ENCODE data around the gene ISYNA1. TPM values are rescaled to one million over a fixed set of nuclear protein-coding genes. Genes with fewer than 3 reads are reported as not detected.

ISYNA1 gene
- total and polyA plus RNA-seq, 10 of the 15 experiments (the other 5 are each of a cell fraction or from before 2014, with no cell fraction given) = 1.9 to 37.0 (median 9.1) TPM

DNA sequence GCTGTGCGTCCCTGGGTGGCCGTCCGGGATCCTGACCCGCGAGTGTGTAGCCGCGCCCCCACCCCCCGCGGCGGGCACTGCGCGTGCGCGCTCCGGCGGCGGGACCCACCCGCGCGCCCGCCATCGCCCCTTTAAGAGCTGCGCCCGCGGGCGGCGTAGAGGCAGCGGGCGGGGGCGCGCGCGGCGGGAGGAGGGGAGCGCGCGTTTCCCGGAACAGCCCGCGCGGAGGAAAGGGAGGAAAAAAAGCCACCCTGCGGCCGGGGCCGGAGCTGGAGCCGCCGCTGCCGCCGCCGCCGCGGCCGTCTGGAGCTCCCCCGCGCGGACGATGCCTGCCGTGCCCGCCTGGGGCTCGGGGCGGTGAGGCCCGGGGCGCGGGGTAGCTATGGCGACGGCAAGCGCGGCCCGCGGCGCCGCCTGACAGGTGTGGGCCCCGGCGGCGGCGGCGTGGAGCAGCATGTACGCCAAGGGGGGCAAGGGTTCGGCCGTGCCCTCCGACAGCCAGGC is 18.7 kb downstream of the ISYNA1 start, which contains the start of gene SSBP4 (continued):
- TF ChIP-seq, protein P1, sequence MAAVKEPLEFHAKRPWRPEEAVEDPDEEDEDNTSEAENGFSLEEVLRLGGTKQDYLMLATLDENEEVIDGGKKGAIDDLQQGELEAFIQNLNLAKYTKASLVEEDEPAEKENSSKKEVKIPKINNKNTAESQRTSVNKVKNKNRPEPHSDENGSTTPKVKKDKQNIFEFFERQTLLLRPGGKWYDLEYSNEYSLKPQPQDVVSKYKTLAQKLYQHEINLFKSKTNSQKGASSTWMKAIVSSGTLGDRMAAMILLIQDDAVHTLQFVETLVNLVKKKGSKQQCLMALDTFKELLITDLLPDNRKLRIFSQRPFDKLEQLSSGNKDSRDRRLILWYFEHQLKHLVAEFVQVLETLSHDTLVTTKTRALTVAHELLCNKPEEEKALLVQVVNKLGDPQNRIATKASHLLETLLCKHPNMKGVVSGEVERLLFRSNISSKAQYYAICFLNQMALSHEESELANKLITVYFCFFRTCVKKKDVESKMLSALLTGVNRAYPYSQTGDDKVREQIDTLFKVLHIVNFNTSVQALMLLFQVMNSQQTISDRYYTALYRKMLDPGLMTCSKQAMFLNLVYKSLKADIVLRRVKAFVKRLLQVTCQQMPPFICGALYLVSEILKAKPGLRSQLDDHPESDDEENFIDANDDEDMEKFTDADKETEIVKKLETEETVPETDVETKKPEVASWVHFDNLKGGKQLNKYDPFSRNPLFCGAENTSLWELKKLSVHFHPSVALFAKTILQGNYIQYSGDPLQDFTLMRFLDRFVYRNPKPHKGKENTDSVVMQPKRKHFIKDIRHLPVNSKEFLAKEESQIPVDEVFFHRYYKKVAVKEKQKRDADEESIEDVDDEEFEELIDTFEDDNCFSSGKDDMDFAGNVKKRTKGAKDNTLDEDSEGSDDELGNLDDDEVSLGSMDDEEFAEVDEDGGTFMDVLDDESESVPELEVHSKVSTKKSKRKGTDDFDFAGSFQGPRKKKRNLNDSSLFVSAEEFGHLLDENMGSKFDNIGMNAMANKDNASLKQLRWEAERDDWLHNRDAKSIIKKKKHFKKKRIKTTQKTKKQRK (IDR thresholded peaks at IDR 0.05; ENCODE audit: low read depth, low read length) = no peak
- TF ChIP-seq, protein P2, sequence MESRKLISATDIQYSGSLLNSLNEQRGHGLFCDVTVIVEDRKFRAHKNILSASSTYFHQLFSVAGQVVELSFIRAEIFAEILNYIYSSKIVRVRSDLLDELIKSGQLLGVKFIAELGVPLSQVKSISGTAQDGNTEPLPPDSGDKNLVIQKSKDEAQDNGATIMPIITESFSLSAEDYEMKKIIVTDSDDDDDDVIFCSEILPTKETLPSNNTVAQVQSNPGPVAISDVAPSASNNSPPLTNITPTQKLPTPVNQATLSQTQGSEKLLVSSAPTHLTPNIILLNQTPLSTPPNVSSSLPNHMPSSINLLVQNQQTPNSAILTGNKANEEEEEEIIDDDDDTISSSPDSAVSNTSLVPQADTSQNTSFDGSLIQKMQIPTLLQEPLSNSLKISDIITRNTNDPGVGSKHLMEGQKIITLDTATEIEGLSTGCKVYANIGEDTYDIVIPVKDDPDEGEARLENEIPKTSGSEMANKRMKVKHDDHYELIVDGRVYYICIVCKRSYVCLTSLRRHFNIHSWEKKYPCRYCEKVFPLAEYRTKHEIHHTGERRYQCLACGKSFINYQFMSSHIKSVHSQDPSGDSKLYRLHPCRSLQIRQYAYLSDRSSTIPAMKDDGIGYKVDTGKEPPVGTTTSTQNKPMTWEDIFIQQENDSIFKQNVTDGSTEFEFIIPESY (IDR thresholded peaks at IDR 0.05) = no peak
- TF ChIP-seq HDAC2 (IDR thresholded peaks at IDR 0.05) (no peak), RBBP5 (conservative IDR thresholded peaks at IDR 0.05) (no peak), JUNB (IDR thresholded peaks at IDR 0.05) (no peak), CHD1 (IDR thresholded peaks at IDR 0.05; ENCODE audit: low read depth, low read length) (no peak), NBN (IDR thresholded peaks at IDR 0.05) (no peak), CBX3 (IDR thresholded peaks at IDR 0.05; ENCODE audit: borderline replicate concordance, low read depth) (no peak), RUNX3 (IDR thresholded peaks at IDR 0.05; ENCODE audit: low read length) (no peak), SREBF1 (IDR thresholded peaks at IDR 0.05; ENCODE audit: low read length) (no peak)
- TF ChIP-seq, protein P3, sequence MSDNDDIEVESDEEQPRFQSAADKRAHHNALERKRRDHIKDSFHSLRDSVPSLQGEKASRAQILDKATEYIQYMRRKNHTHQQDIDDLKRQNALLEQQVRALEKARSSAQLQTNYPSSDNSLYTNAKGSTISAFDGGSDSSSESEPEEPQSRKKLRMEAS (IDR thresholded peaks at IDR 0.05; ENCODE audit: low read depth, low read length) = peak; percentile 50; the same call in 1 of the 2 replicates
- TF ChIP-seq, protein P4, sequence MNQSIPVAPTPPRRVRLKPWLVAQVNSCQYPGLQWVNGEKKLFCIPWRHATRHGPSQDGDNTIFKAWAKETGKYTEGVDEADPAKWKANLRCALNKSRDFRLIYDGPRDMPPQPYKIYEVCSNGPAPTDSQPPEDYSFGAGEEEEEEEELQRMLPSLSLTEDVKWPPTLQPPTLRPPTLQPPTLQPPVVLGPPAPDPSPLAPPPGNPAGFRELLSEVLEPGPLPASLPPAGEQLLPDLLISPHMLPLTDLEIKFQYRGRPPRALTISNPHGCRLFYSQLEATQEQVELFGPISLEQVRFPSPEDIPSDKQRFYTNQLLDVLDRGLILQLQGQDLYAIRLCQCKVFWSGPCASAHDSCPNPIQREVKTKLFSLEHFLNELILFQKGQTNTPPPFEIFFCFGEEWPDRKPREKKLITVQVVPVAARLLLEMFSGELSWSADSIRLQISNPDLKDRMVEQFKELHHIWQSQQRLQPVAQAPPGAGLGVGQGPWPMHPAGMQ (IDR thresholded peaks at IDR 0.05; ENCODE audit: borderline replicate concordance) = no peak
- TF ChIP-seq, protein P5, sequence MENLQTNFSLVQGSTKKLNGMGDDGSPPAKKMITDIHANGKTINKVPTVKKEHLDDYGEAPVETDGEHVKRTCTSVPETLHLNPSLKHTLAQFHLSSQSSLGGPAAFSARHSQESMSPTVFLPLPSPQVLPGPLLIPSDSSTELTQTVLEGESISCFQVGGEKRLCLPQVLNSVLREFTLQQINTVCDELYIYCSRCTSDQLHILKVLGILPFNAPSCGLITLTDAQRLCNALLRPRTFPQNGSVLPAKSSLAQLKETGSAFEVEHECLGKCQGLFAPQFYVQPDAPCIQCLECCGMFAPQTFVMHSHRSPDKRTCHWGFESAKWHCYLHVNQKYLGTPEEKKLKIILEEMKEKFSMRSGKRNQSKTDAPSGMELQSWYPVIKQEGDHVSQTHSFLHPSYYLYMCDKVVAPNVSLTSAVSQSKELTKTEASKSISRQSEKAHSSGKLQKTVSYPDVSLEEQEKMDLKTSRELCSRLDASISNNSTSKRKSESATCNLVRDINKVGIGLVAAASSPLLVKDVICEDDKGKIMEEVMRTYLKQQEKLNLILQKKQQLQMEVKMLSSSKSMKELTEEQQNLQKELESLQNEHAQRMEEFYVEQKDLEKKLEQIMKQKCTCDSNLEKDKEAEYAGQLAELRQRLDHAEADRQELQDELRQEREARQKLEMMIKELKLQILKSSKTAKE (IDR thresholded peaks at IDR 0.05; ENCODE audit: low read depth, poor library complexity, severe bottlenecking) = no peak
- TF ChIP-seq, protein P6, sequence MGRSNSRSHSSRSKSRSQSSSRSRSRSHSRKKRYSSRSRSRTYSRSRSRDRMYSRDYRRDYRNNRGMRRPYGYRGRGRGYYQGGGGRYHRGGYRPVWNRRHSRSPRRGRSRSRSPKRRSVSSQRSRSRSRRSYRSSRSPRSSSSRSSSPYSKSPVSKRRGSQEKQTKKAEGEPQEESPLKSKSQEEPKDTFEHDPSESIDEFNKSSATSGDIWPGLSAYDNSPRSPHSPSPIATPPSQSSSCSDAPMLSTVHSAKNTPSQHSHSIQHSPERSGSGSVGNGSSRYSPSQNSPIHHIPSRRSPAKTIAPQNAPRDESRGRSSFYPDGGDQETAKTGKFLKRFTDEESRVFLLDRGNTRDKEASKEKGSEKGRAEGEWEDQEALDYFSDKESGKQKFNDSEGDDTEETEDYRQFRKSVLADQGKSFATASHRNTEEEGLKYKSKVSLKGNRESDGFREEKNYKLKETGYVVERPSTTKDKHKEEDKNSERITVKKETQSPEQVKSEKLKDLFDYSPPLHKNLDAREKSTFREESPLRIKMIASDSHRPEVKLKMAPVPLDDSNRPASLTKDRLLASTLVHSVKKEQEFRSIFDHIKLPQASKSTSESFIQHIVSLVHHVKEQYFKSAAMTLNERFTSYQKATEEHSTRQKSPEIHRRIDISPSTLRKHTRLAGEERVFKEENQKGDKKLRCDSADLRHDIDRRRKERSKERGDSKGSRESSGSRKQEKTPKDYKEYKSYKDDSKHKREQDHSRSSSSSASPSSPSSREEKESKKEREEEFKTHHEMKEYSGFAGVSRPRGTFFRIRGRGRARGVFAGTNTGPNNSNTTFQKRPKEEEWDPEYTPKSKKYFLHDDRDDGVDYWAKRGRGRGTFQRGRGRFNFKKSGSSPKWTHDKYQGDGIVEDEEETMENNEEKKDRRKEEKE (IDR thresholded peaks at IDR 0.05) = no peak; the same call in 1 of the 2 replicates
